Body of pancreas (tissue), 4 donors: Measurements from ENCODE around the gene ACTN1.

Experiments used
- CTCF ChIP-seq, 7 experiments: fragments of 450-650 bp in 4 of 7; fragments of 200-600 bp in 3 of 7; sonication (generic) in 3 of 7; IDR thresholded peaks; one replicate each; pipeline ENCODE4 v1.5.1; 2016 to 2019; ENCODE audit warnings: antibody characterized with exemption in 7 of 7
- POLR2A ChIP-seq, 3 donors: fragments of 450-650 bp; IDR thresholded peaks; one replicate each; pipeline ENCODE4 v1.6.1; 2016; ENCODE audit warnings: antibody characterized with exemption in 3 of 3, mild to moderate bottlenecking in 2 of 3

- TF ChIP-seq CTCF (IDR thresholded peaks at IDR 0.05) (no peak), POLR2A (IDR thresholded peaks at IDR 0.05) (no peak)
These were observed 33.3 kb upstream of the ACTN1 start for GRCh38 chr14:69012256-69012953.
